Tibial nerve (tissue), 4 donors: ENCODE data around the gene CFAP92.

ENCODE experiments used
- CTCF ChIP-seq, 5 experiments: fragments of 200-600 bp in 3 of 5; fragments of 450-650 bp in 2 of 5; sonication (generic) in 3 of 5; IDR thresholded peaks; one replicate each; pipeline ENCODE4 v1.5.1; 2016 to 2019; ENCODE audit warnings: antibody characterized with exemption in 5 of 5, mild to moderate bottlenecking in 3 of 5, moderate library complexity in 2 of 5
- EP300 ChIP-seq, 2 donors: sonication (generic); formaldehyde crosslinking; IDR thresholded peaks; one replicate each; pipeline ENCODE4 v1.6.1; 2017; ENCODE audit warnings: antibody characterized with exemption in 2 of 2, mild to moderate bottlenecking in 1 of 2
- POLR2A ChIP-seq, 2 donors: fragments of 450-650 bp; IDR thresholded peaks; one replicate each; pipeline ENCODE4 v1.6.1; 2017; ENCODE audit warnings: antibody characterized with exemption in 2 of 2, mild to moderate bottlenecking in 2 of 2, moderate library complexity in 2 of 2

- no peak for TF ChIP-seq CTCF (IDR thresholded peaks at IDR 0.05)
- TF ChIP-seq EP300 (IDR thresholded peaks at IDR 0.05), result no peak
- no peak for TF ChIP-seq POLR2A (IDR thresholded peaks at IDR 0.05)
Observed at GRCh38 chr3:129006864-129007263, 13.0 kb upstream of the CFAP92 start.
